Keratinocyte (primary cell): ENCODE data around the gene MPPED1.
A peak's percentile ranks its signal among the peaks of the same experiment; 100 is the strongest.

ENCODE experiments used
- EZH2 ChIP-seq: IDR thresholded peaks from one replicate; pipeline ENCODE4 v1.6.1; 2012; ENCODE audit warnings: inconsistent platforms, mild to moderate bottlenecking, low read length, moderate library complexity
- TF ChIP-seq, protein P1 (sequence below), 3 experiments: IDR thresholded peaks in 1 of 3; conservative IDR thresholded peaks in 1 of 3; optimal IDR thresholded peaks in 1 of 3; 2 replicates in 2 of 3; 3 replicates in 1 of 3; pipeline versions ENCODE3 to v1.5.1; 2011; ENCODE audit warnings: low read length in 3 of 3, mild to moderate bottlenecking in 3 of 3, moderate library complexity in 2 of 3, control low read depth in 1 of 3, inconsistent platforms in 1 of 3; ENCODE audit not compliant: insufficient read depth in 2 of 3; ENCODE audit errors: extremely low read depth in 1 of 3

DNA sequence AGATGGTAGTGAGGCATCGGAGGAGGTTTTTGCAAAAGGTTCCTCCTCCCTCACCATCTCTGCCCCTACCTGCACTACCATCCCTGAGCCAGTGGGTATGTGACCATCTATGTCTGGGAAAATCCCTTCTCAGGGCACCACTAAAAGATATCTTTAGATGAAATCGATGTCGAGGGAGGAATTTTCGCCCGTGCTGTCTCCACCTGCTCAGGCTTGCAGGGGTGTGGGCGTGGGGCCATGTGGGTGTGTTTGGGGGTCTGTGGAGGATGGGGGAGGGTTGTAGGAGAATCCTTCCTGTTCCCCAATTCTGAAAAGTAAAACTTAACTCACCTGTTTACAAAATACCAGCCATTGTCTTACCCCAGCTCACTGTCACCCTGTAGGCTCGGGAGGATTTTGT lies 12.4 kb downstream of the MPPED1 start:
- TF ChIP-seq, protein P1, sequence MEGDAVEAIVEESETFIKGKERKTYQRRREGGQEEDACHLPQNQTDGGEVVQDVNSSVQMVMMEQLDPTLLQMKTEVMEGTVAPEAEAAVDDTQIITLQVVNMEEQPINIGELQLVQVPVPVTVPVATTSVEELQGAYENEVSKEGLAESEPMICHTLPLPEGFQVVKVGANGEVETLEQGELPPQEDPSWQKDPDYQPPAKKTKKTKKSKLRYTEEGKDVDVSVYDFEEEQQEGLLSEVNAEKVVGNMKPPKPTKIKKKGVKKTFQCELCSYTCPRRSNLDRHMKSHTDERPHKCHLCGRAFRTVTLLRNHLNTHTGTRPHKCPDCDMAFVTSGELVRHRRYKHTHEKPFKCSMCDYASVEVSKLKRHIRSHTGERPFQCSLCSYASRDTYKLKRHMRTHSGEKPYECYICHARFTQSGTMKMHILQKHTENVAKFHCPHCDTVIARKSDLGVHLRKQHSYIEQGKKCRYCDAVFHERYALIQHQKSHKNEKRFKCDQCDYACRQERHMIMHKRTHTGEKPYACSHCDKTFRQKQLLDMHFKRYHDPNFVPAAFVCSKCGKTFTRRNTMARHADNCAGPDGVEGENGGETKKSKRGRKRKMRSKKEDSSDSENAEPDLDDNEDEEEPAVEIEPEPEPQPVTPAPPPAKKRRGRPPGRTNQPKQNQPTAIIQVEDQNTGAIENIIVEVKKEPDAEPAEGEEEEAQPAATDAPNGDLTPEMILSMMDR (optimal IDR thresholded peaks at IDR 0.05 in 1 of 3, IDR thresholded peaks at IDR 0.05 in 1 of 3, conservative IDR thresholded peaks at IDR 0.05 in 1 of 3; ENCODE audit: extremely low read depth in 1 of 3, insufficient read depth in 2 of 3, low read length in 3 of 3): no peak
- TF ChIP-seq EZH2: peak; percentile 53
